Uterus (tissue), 4 donors: ENCODE results near the gene CD300H. TPM values are rescaled to one million over a fixed set of nuclear protein-coding genes. Genes with fewer than 3 reads are reported as not detected.
A peak's percentile ranks its signal among the peaks of the same experiment; 100 is the strongest.
"Not testable (repeated sequence)": the region's sequence is repeated elsewhere in the genome, so short reads cannot be mapped to it uniquely, and the experiment has no call there.

ENCODE experiments used
- DNase-seq, 2 donors: peaks; one replicate each; pipeline ENCODE4 v3.0.0-alpha.2; 2019 to 2020
- H3K27ac ChIP-seq, 2 donors: fragments of 200-600 bp; sonication (generic); 1 replicate in 1 of 2; 2 replicates in 1 of 2; pipeline ENCODE4 v1.5.1; 2016 to 2018
- H3K27me3 ChIP-seq, 2 donors: fragments of 200-600 bp; sonication (generic); one replicate each; pipeline ENCODE4 v1.5.1; 2018 to 2019; ENCODE audit warnings: control low read depth in 1 of 2
- H3K36me3 ChIP-seq, 2 donors: fragments of 200-600 bp; sonication (generic); one replicate each; pipeline ENCODE4 v1.5.1; 2019; ENCODE audit warnings: control low read depth in 1 of 2
- H3K4me1 ChIP-seq, 2 donors: fragments of 200-600 bp; sonication (generic); one replicate each; pipeline ENCODE4 v1.5.1; 2018 to 2019; ENCODE audit warnings: control low read depth in 1 of 2
- H3K4me3 ChIP-seq, 2 donors: fragments of 200-600 bp; sonication (generic); 1 replicate in 1 of 2; 2 replicates in 1 of 2; pipeline ENCODE4 v1.5.1; 2018 to 2019; ENCODE audit warnings: mild to moderate bottlenecking in 1 of 2
- H3K9me3 ChIP-seq, 2 donors: fragments of 200-600 bp; sonication (generic); one replicate each; pipeline ENCODE4 v1.5.1; 2019; ENCODE audit warnings: control low read depth in 1 of 2
- POLR2A ChIP-seq, 2 donors: fragments of 450-650 bp; IDR thresholded peaks; one replicate each; pipeline ENCODE4 v1.6.1; 2016; ENCODE audit warnings: antibody characterized with exemption in 2 of 2, mild to moderate bottlenecking in 1 of 2, moderate library complexity in 1 of 2
- intact Hi-C: fragments of 100-400 bp; cut with DNase I; formaldehyde crosslinking; loops from one replicate; pipeline ENCODE4 v1.15.1; 2023; ENCODE audit warnings: low total_unique reads
- total RNA-seq, 4 donors: library from RNA; depleted of rRNA in 3 of 4; stranded (reverse); fragments of >200 nt in 3 of 4; gene quantifications; one replicate each; pipeline versions ENCODE4 v1.1.0 to v1.2.4, GENCODE V29; 2014 to 2023
- TF ChIP-seq, protein P1 (sequence below), 4 experiments: fragments of 200-600 bp in 2 of 4; fragments of 450-650 bp in 2 of 4; sonication (generic) in 2 of 4; IDR thresholded peaks; one replicate each; pipeline ENCODE4 v1.5.1; 2016 to 2019; ENCODE audit warnings: antibody characterized with exemption in 4 of 4, mild to moderate bottlenecking in 2 of 4, moderate library complexity in 1 of 4
- donor health status: DM: yes; HTN: yes; CAD: no.

The CD300H gene
- total RNA-seq, 4 donors from 2014 or later: not detected

DNA sequence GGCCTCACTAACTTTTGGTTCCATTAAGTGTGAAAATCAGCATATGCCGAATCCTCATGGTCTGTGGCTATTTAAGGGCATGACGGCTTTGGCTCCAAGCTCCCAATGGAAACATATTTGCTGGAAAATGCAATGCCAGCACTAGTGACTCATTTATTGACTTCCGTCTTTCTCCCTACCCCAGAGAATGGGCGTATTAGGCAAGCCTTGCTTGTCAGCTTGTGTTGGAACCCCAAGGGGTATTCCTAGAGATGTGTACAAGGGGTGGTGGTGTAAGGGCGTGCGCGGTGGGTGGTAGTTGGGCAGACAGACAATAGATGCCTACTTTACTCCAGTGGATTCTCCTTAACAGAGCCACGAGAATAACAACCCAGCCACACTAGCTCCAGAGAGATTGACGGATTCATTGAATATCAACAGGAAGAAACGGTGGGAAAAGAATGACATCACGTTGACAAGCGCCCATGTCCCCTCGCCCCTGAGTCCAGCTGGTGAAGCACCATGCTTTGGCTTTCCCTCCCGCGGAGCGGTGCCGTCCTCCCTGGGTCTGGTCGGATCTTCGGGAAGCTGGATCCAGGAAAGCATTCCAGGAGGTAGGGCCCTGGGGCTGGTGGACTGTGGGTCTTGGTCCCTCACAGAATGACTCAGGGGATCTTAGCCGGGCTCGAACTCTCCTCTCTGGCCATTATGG lies 46.4 kb downstream of the CD300H start:
- no peaks in the 10 kb centered on the region for H3K27me3 ChIP-seq
- H3K9me3 ChIP-seq: no peaks in the 10 kb centered on the region
- no peak overlapping the region for H3K4me3 ChIP-seq
- TF ChIP-seq, protein P1, sequence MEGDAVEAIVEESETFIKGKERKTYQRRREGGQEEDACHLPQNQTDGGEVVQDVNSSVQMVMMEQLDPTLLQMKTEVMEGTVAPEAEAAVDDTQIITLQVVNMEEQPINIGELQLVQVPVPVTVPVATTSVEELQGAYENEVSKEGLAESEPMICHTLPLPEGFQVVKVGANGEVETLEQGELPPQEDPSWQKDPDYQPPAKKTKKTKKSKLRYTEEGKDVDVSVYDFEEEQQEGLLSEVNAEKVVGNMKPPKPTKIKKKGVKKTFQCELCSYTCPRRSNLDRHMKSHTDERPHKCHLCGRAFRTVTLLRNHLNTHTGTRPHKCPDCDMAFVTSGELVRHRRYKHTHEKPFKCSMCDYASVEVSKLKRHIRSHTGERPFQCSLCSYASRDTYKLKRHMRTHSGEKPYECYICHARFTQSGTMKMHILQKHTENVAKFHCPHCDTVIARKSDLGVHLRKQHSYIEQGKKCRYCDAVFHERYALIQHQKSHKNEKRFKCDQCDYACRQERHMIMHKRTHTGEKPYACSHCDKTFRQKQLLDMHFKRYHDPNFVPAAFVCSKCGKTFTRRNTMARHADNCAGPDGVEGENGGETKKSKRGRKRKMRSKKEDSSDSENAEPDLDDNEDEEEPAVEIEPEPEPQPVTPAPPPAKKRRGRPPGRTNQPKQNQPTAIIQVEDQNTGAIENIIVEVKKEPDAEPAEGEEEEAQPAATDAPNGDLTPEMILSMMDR (IDR thresholded peaks at IDR 0.05): no peak
- TF ChIP-seq POLR2A (IDR thresholded peaks at IDR 0.05): no peak
- intact Hi-C loops: no loop called here
- no peak for DNase-seq
- H3K4me1 ChIP-seq: no peaks in the 10 kb centered on the region
- H3K36me3 ChIP-seq: no peaks in the 10 kb centered on the region
- H3K27ac ChIP-seq: peak overlapping the region in 1 of 2 donors; percentile 19

DNA sequence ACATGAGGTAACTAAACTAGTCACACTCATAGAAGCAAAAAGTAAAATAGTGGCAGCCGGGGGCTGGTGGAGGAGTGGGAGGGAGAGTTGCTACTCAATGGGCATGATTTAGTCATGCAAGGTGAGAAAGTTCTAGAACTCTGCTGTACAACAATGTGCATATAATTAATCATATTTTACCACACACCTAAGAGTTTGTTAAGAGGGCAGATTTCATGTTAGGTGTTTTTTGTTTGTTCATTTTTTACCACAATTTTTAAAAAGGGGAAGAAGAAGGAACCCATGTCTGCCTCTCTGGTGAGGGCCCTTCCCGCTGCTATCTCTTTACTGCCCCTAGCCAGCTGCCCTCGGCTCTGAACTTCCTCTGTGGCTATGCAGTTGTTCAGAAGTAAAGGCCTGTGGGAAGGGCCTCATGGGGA lies 47.3 kb downstream of the CD300H start:
- TF ChIP-seq, protein P1 (IDR thresholded peaks at IDR 0.05): no peak

DNA sequence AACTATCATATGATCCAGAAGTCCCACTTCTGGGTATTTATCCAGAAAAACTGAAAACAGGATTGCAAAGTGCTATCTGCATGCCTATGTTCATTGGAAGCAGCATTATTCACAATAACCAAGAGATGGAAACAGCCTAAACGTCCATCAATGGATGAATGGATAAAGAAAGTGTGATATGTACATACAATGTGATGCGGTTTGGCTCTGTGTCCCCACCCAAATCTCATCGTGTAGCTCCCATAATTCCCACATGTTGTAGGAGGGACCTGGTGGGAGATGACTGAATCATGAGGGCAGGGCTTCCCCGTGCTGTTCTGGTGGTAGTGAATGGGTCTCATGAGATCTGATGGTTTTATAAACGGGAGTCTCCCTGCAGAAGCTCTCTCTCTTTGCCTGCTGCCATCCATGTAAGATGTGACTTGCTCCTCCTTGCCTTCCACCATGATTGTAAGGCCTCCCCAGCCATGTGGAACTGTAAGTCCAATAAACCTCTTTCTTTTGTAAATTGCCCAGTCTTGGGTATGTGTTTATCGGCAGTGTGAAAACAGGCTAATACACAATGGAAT lies 48.8 kb downstream of the CD300H start:
- H3K27me3 ChIP-seq, H3K4me1 ChIP-seq, DNase-seq, H3K4me3 ChIP-seq, H3K27ac ChIP-seq, intact Hi-C loops, H3K36me3 ChIP-seq, H3K9me3 ChIP-seq: not testable (repeated sequence)

More for the DNA sequence above, 47.3 kb downstream of the CD300H start:
- no peaks in the 10 kb centered on the region for H3K27me3 ChIP-seq
- no peak for DNase-seq
- no peaks in the 10 kb centered on the region for H3K36me3 ChIP-seq
- no peak overlapping the region for H3K4me3 ChIP-seq
- H3K27ac ChIP-seq: no peak overlapping the region
- intact Hi-C loops: no loop called here
- H3K4me1 ChIP-seq: no peaks in the 10 kb centered on the region
- H3K9me3 ChIP-seq: no peaks in the 10 kb centered on the region

DNA sequence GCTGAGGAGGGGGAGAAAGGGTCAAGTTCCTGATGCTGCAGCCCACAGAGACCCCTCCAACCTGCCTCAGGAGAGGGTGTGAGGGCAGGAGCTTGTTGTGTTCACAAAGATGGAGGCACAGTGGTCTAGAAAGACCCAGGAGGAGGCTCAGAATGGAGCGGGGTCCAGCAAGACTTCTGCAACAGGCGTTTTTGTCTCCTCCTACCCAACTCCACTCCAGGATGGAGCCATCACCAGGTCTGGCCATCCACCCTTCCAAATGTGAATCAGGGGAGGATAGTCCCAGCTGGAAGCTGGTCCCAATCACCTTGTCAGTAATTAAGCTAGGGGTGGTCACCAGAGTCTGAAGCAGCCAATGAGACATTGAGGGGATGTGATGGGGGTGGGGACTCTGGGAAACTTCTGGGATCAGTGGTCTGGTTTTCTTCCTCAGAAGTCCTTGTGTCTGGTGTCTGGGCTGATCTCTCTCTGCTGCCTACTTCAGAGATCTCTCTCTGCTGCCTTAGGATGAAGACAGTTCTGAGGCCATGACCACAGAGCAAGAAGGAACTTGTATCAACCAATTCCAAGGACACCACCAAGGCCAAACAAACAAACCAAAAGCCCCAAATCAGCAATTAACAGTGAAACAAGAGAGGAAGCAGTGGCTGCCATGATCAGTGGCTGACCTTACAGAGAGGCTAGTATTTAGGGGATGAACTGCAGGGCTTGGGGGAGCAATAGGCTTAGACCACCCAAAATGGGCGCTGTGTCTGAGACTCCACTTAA lies 50.6 kb downstream of the CD300H start:
- TF ChIP-seq, protein P1 (IDR thresholded peaks at IDR 0.05): no peak
- no peak for TF ChIP-seq POLR2A (IDR thresholded peaks at IDR 0.05)
- DNase-seq: no peak
- intact Hi-C loops: no loop called here
- Histone ChIP-seq H3K4me1 (no peaks in the 10 kb centered on the region), H3K9me3 (no peaks in the 10 kb centered on the region), H3K27me3 (no peaks in the 10 kb centered on the region), H3K4me3 (no peak overlapping the region), H3K27ac (no peak overlapping the region), H3K36me3 (no peaks in the 10 kb centered on the region)

DNA sequence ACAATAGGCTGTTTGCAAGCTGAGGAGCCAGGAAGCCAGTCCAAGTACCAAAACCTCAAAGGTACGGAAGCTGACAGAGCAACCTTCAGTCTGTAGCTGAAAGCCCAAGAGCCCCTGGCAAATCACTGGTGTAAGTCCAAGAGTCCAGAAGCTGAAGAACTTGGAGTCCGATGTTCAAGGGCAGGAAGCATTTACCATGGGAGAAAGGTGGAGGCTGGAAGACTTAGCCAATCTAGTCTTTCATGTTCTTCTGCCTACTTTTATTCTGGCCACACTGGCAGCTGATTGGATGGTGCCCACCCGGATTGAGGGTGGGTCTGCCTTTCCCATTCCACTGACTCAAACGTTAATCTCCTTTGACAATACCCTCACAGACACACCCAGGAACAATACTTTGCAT lies 51.4 kb downstream of the CD300H start:
- Histone ChIP-seq H3K27ac (no peak overlapping the region), H3K4me1 (no peaks in the 10 kb centered on the region), H3K27me3 (no peaks in the 10 kb centered on the region), H3K4me3 (no peak overlapping the region), H3K9me3 (no peaks in the 10 kb centered on the region), H3K36me3 (no peaks in the 10 kb centered on the region)
- no peak for TF ChIP-seq POLR2A (IDR thresholded peaks at IDR 0.05)
- TF ChIP-seq, protein P1 (IDR thresholded peaks at IDR 0.05): no peak
- no peak for DNase-seq
- intact Hi-C loops: no loop called here
